GM12873 (cell line): ENCODE results near the gene PKP1.

Experiments
- TF ChIP-seq, protein P1 (sequence below): IDR thresholded peaks from 2 replicates; pipeline ENCODE4 v1.5.1; 2012; ENCODE audit warnings: low read depth, mild to moderate bottlenecking, moderate library complexity, low read length, control low read depth; ENCODE audit not compliant: insufficient read depth; ENCODE audit errors: missing control alignments

The PKP1 gene

DNA sequence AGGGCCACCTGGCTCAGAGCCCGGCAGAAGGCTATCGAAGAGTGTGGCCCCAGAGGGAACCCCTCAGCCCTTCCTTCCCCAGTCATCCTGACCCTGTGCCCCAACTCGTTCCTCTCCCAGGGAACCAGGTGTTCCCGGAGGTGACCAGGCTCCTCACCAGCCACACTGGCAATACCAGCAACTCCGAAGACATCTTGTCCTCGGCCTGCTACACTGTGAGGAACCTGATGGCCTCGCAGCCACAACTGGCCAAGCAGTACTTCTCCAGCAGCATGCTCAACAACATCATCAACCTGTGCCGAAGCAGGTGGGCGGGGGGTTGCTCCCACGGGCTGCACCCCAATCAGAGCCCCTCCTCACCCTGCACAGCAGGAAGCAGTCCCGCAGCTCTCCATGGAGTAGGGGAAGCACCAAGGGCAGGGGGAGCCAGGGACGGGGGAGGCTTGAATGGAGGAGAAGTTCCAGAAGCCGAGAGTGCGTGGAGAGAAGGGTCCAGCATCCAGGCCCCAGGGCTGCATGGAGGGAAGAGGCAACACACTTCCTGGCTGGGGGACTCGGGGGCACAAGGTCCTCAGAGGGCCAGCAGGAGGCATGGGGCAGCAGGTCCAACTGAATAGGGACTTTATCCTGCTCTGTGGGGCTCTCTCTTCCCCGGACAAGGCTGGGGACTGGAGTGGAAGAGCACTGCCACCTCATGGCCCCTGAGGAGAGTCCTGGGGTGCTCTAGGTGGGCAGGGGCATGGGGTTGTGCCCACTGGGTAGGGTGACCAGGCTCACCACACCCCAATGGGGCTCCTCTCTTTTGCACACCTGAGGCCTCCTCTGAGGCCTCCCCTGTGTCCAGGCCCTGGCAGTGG is 41.7 kb downstream of the PKP1 start:
- TF ChIP-seq, protein P1, sequence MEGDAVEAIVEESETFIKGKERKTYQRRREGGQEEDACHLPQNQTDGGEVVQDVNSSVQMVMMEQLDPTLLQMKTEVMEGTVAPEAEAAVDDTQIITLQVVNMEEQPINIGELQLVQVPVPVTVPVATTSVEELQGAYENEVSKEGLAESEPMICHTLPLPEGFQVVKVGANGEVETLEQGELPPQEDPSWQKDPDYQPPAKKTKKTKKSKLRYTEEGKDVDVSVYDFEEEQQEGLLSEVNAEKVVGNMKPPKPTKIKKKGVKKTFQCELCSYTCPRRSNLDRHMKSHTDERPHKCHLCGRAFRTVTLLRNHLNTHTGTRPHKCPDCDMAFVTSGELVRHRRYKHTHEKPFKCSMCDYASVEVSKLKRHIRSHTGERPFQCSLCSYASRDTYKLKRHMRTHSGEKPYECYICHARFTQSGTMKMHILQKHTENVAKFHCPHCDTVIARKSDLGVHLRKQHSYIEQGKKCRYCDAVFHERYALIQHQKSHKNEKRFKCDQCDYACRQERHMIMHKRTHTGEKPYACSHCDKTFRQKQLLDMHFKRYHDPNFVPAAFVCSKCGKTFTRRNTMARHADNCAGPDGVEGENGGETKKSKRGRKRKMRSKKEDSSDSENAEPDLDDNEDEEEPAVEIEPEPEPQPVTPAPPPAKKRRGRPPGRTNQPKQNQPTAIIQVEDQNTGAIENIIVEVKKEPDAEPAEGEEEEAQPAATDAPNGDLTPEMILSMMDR = no peak

- TF ChIP-seq, protein P1 = no peak
Measured at GRCh38 chr1:201325678-201326060, 42.4 kb downstream of the PKP1 start.

DNA sequence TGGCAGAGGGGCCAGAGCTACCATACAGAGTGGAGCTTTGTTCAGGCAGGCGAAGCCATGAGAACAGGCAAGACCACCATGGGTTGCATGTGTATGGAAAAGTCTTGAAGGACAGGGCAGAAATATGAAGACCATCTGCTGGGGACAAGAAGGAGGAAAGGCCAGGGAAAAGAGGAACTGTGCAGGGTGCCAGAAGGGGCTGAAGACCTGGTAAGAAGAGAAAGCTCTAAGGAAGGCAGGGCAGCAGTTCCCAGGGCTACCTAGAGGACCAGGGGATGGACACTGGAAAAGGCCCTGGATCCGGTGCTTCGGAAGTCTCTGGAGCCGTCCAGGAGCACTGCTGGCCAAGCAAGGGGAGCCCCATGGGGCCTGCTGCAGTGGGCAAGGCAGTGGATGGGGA is 43.4 kb downstream of the PKP1 start:
- TF ChIP-seq, protein P1 = no peak

DNA sequence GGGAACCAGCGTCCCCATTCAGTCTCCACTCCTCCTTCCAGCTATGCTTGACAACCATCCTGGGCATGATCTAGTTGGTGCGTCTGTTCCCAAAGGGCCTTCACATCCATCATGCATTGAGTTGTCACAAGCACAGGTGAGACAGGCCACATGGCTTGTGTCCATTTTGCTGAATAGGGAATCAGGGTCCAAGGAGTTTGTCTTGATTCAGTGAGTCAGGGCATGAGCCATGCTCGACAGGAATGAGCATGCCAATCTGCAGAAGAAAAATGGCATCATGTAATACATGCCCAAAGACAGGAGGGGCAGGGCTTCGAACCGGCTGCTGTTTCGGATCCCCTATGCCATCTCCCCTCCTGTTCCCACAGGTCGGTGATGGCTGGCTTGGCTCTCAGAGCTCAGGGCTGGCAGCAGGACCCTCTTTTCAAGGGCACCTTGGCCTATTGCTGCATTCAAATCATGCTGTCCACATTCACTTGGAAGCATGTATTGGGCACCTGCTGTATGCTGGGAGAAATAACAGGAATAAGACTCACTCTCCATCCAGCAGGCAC is 44.5 kb downstream of the PKP1 start:
- TF ChIP-seq, protein P1 = no peak

GRCh38 chr1:201328576-201328975 is 45.3 kb downstream of the PKP1 start:
- TF ChIP-seq, protein P1 = no peak

GRCh38 chr1:201329286-201329685 is 46.0 kb downstream of the PKP1 start:
- TF ChIP-seq, protein P1 = no peak

DNA sequence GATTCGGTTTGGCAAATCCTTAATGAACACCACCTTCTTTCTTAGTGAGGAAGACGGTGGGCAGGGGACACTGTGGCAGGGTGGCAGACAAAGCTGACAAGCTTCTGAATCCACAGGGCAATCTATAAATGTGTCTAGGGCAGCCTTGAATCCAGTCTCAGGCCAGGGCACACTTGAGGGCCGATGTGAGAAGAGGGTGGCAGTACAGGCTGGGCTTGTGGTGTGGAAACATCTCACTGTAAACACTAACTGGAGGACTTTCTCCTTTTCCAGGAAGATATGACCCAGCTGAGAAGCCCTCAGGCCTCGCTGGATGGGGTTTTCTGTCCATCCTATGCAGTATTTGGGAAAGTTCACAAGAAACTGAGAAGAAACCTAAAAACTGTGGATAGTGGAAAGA is 46.5 kb downstream of the PKP1 start:
- TF ChIP-seq, protein P1 = no peak
